HG03025 (cell line): Measurements from ENCODE around the gene DNAJA2.
"Not testable (repeated sequence)": the region's sequence is repeated elsewhere in the genome, so short reads cannot be mapped to it uniquely, and the experiment has no call there.

Experiments used
- ATAC-seq: cut with Tn5 transposase; IDR thresholded peaks from one replicate; pipeline ENCODE4 v1.9.1; 2021; ENCODE audit warnings: mild to moderate bottlenecking, moderate library complexity; ENCODE audit not compliant: unreplicated experiment, low FRiP score

DNAJA2 gene

DNA sequence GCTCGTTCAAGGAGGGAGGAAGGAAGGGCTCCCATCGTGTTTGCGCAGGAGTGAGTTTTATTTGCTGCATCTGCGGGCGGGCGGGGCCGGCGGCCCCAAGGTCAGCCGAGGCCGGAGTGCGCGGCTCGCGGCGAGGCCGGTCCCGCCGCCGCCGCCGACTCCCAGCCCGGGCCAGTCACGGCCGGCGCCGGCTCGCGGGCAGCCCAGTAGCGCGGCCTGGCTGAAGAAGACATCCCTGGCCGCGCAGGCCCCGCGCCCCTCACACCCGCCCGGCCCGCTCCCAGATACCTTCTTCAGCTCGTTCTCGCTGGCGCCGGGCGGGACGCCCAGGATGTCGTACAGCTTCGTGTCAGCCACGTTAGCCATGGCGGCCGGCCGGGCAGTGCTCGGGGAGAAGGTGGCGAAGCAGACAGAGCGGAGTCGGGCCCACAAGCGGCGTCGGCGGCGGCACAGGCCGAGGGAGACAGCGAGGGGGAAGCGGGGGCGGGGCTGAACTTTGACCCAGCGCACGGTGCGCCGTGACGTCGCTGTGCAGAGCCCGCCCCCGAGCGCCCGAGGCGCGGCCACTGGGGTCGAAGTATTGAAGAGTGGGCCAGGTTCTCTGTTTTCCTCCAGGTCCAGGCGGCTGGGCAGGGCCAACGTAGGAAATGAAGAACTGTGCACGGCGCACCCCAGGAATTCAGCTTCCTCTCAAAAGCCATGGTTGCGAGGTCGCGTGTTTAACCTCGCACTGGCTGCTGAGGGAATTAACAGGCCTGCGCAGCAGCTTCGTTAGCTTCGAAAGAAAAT lies at the start of gene DNAJA2:
TSS of gene DNAJA2 (minus strand) at position 468 of the 789 bp plus-strand sequence. CDS start at position 366, 102 bp downstream.
- peak; percentile 86 for ATAC-seq

GRCh38 chr16:47019568-47019967 lies 46.1 kb upstream of the DNAJA2 start:
- ATAC-seq = no peak

DNA sequence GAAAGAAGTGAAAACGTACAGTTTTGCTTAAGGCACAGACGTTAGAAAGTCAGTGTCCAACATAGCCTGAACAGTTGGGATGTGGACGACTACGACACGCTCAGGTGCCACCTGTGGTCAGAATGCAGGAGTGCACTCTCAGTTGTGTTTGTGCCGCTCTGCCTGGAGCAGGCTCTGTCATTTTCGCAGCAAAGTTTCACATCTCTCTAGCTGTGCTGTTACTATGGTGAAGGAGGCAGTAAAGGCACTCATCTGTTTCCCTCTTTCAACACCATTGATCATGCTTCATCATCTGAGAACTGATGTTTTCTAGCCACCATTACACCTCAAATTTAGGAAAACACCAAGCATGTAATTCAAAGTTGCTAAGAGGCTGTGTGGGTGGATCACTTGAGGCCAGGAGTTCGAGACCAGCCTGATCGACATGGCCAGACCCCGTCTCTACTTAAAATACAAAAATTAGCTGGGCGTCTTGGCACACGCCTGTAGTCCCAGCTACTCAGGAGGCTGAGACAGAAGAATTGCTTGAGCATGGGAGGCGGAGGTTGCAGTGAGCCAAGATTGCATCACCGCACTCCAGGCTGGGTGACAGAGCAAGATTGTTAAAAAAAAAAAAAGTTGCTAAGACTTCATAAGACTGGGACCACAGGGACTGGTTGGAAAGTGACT lies 44.9 kb upstream of the DNAJA2 start:
- ATAC-seq = peak; percentile 98

DNA sequence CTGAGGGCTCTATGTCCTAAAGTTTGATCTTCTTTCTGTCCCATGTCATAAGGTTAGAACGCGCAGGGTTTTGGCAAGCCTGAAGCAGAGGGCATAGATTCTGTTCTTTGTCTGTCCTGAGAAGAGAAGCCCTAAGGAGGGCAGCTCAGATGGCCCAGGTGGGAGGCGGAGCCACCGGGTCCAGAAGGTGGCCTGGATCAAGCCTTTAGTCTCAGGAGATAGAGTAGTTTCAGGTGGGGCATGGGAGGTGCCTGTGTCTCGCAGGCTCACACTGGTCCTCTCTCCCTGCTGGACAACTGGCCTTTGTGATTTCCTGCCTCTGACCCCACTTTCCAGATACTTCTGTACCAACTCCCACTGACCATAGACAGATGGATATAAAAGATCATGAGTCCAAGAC lies 44.2 kb upstream of the DNAJA2 start:
- ATAC-seq = no peak

GRCh38 chr16:47016700-47017133 lies 43.2 kb upstream of the DNAJA2 start:
- ATAC-seq = no peak

- ATAC-seq = no peak
Measured at GRCh38 chr16:47013910-47014309, 40.4 kb upstream of the DNAJA2 start.

DNA sequence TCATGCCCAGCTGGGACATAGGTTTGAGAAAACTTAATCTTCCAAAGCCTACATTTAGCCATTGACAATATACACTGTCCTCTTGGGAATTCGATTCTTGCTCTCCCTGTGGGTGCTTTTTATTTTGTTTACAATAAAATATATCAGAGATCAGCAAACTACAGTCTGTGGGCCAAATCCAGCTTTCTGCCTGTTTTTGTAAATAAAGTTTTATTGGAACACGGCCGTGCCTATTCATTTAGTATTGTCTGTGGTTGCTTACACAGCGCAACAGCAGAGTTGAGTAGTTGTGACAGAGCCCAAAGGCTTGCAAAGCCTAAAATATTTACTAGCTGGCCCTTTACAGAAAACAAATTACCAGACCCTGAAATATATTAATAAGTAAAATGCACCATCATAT lies 39.7 kb upstream of the DNAJA2 start:
- ATAC-seq = no peak

DNA sequence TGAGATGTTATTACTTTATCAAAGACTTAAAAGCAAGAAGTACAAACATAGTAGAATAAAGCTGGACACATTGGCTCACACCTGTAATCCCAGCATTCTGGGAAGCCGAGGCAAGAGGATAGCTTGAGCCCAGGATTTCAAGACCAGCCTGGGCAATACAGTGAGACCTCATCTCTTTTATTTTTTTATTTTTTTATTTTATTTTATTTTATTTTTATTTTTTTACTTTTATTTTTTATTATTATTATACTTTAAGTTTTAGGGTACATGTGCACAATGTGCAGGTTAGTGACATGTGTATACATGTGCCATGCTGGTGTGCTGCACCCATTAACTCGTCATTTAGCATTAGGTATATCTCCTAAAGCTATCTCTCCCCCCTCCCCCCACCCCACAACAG lies 37.3 kb upstream of the DNAJA2 start:
- not testable (repeated sequence) for ATAC-seq

- no peak for ATAC-seq
Measured at GRCh38 chr16:47008612-47009011, 35.1 kb upstream of the DNAJA2 start.

DNA sequence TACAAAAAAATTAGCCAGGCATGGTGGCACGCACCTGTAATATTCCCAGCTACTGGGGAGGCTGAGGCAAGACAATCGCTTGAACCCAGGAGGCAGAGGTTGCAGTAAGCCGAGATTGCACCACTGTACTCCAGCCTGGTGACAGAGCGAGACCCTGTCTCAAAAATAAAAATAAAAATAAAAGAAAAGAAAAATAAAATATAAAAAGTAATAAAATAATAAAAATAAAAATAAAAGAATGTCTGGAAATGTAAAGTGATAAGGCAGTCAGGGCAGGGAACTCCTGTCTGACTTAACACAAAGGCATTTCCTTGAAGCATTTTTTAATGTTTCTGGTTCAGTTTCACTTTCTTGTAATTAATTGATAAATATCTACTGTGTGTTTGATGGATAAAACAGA lies 34.7 kb upstream of the DNAJA2 start:
- no peak for ATAC-seq

DNA sequence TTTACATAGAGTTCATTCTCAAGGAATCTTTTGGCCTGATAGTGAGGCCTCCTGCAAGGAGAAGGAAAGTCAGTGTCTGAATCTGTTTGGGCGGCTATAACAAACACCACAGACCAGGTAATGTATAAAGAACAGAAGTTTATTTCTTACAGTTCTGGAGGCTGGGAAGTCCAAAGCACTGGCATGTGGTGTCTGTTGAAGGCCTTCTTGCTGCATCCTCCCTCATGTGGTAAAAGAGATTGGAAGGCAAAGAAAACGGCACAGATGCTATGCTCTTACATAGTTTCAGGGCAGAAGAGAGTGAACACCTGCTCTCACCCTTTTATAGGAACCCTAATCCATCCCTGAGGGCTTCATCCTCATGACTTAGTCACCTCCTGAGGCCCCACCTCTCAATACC lies 31.2 kb upstream of the DNAJA2 start:
- no peak for ATAC-seq

DNA sequence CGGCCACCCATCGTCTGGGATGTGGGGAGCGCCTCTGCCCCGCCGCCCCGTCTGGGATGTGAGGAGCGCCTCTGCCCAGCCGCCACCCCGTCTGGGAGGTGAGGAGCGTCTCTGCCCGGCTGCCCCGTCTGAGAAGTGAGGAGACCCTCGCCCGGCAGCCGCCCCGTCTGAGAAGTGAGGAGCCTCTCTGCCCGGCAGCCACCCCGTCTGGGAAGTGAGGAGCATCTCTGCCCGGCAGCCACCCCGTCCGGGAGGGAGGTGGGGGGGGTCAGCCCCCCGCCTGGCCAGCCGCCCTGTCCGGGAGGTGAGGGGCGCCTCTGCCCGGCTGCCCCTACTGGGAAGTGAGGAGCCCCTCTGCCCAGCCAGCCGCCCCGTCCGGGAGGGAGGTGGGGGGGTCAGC lies 26.6 kb upstream of the DNAJA2 start:
- ATAC-seq = not testable (repeated sequence)

- ATAC-seq = no peak
Measured at GRCh38 chr16:46997844-46998243, 24.4 kb upstream of the DNAJA2 start.

DNA sequence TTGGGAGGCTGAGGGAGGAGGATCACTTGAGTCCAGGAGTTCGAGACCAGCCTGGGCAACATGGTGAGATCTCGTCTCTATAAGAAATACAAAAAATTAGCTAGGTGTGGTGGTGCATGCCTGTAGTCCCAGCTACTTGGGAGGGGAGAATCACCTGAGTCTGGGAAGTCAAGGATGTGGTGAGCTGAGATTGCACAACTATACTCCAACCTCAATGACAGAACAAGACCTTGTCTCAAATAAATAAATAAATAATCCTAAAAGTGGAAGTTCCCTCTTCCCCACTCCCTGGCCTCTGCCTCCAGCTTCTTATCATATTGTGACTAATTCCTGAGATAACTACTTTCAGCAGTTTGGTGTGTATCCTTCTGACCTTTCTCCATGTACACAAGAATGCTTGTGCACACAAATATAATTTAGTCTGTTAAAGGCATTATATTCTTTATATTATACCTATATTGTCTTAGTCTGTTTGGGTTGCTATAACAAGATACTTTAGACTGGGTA lies 23.5 kb upstream of the DNAJA2 start:
- no peak for ATAC-seq

DNA sequence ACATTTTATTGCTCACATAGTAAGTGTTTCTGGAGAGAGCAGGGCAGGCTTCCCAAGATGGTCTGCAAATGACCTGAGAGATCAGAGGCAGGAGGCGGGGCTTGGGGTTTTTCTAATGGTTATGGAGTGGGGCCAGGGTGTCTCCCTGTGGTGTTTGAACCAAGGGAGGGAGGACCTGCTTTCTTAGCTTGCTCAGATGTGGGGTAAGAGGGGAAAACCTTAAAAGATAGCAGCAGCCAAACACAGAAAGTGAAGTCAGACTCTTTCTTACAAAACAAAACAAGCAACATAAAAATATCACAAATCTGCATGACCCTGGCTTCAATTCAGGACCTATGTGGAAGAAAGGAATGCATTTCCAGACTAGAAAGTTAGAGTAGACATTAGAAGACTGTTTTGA lies 22.9 kb upstream of the DNAJA2 start:
- no peak for ATAC-seq

DNA sequence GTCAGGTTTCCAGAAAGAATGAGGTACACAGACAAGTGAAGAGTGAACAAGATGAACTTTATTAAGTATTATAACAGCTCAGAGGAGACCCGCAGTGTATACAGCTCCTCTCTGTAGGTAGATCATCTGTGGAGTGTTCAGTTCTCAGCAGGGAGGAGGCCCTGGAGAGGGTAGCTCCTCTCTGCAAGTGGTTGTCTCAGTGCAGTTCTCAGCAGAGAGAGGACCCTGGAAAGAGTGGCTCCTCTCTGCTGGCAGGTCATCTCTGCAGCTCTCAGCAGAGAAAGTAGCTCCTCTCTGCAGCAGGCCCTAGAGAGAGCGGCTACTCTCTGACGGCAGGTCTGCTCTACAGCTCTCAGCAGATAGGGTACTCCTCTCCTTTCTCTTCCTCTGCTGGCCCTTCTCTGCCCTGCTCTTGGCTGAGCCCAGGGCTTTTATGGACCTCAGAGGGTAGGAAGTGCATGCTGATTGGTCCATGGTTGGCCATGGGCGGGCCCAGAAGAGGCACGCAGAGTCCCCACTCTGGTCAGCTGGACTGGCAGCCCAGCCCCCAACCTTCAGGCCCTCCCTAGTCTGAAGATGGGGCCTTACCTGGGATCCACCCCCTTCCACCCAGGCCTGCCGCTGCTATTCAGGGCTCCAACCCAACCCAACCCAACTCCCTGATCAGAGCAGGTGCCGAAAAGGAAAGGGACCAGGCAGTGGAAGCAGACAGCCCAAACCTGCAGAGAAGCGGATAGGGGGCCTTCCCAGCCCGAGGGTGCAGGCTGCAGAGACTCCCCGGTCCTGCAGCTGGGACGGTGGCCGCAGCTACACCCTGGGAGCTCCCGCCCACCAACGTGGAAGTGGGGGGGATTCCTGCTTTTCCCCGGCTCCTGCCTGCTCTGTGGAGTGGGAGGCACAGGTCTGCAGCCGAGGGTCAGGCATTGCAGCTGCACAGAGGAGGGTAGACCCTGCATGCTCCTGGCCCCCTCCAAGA lies 18.5 kb upstream of the DNAJA2 start:
- no peak for ATAC-seq

DNA sequence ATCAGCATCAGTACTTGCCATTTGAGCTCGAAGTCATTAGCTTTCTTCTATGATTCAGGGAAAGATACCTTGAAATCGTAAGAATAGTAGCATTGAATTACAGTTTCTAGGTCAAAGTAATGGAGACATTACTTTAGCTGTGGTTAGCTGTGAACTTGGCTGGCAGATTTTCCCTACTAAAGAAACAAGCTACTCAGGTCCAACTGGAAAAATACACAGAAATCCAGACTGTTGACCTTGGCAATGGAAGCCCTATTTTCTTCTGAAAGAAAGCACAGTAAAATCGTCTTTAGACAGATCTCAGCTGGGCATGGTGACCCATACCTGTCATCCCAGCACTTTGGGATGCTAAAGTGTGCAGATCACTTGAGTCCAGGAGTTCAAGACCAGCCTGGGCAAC lies 13.4 kb upstream of the DNAJA2 start:
- no peak for ATAC-seq

DNA sequence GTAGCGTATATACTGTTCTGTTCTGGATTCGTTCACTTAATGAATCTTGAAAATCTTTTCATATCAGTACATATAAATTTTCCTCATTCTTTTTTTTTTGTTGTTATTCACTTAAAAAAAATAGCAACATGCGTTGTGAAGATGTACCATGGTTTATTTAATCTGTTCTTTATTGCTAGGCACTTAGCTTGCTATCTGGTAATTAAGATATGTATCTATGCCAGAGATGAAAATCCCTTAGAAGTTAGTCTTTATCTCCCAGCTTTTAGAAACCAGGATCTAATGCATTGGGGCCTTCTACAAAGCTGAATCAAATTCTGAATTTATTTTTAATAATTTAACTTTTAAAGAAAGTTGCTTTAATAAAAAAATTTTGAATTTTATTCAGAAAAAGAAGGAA lies 13.0 kb upstream of the DNAJA2 start:
- no peak for ATAC-seq

DNA sequence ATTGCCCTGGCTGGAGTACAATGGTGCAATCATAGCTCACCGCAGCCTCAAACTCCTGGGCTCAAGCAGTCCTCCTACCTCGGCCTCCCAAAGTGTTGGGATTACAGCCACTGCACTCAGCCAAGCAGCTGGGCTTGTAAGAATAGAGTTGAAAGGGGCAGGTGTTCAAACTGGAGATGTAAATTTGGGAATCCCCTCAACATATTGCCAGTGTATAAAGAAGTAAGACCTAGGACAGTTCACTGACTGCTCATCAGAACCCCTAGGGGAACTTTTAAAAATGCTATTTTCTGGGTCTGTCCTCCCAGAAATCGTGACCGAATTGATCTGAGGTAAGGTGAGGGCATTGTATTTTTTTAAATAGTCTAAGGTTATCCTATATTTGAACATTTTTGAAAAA lies 8.9 kb upstream of the DNAJA2 start:
- ATAC-seq = no peak

DNA sequence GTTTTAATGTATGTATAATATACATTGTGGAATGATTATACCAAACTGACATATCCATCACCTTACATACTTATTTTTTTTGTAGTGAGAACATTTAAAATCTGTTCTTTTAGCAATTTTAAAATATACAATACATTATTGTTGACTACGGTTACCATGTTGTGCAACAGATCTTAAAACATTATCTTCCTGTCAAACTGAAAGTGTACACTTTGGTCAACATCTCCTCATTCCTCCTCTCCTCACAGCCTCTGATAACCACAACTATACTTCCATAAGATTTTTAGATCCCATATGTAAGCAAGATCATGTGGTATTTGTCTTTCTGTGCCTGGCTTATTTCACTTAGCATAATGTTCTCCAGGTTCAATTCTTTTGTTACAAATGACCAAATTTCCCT lies 7.5 kb upstream of the DNAJA2 start:
- no peak for ATAC-seq

GRCh38 chr16:46976550-46976949 lies 3.1 kb upstream of the DNAJA2 start:
- no peak for ATAC-seq
